ENCODE measurements around the gene SCGB1C1. TPM values are rescaled to one million over a fixed set of nuclear protein-coding genes. Genes with fewer than 3 reads are reported as not detected.

SCGB1C1 gene
- total and polyA plus RNA-seq, 2 donors (not counting 1 experiment from before 2014, with no cell fraction given) = not detected

DNA sequence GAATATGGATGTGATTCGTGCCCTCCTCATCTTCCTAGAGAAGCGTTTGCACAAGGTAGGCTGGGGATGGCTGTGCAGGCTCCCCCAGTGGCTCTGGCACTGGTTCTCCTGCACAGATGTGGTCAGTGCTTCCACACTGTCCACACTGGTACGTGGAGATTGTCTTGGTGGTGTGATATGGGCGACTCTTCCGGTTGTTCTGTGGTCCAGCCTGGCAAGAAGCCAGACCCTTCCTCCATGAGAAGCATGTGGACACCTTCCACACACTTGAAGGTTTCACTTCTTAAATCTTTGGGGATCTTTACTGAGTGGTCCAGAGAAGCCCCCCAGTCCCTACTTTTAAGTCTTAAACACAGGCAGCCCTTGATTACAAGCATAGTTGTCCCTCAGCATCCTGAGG, 18.4 kb downstream of the SCGB1C1 start:
- no peak for ATAC-seq (ENCODE audit: low read depth)
- H3K27ac Mint-ChIP-seq = no peak overlapping the region
- H3K4me3 ChIP-seq (ENCODE audit: control extremely low read depth in 1 of 5, extremely low read depth in 1 of 5, insufficient read depth in 1 of 5, low read depth in 2 of 5, low read length in 4 of 5) = no peak overlapping the region
- CTCF ChIA-PET = interaction anchor here (0.7 to 1.3 kb wide), 2 partner anchors 39 to 152 kb away, joined by 3 to 6 read pairs; no protein-coding TSS in a partner anchor
- peak overlapping the region; percentile 37 for H3K4me3 Mint-ChIP-seq
- H4K20me1 ChIP-seq (ENCODE audit: control insufficient read depth, insufficient read depth, low read length, poor library complexity, severe bottlenecking) = peaks cover 50% of the 10 kb centered on the region
- peaks cover 15 to 32% of the 10 kb centered on the region in 2 donors for H3K4me1 ChIP-seq (ENCODE audit: control insufficient read depth in 2 of 2, insufficient read depth in 2 of 2, low read length in 2 of 2)
- no peak overlapping the region for H2AFZ ChIP-seq (ENCODE audit: insufficient read depth, low read depth, low read length, poor library complexity, severe bottlenecking)
- H3K36me3 ChIP-seq (replicated peaks in 1 of 2; ENCODE audit: control extremely low read depth in 1 of 2, control insufficient read depth in 1 of 2, extremely low read depth in 1 of 2, insufficient read depth in 2 of 2, low read length in 1 of 2) = peaks cover 0 to 58% of the 10 kb centered on the region in 2 experiments
- H3K9me3 ChIP-seq (ENCODE audit: control extremely low read depth in 1 of 3, control insufficient read depth in 2 of 3, insufficient read depth in 1 of 3, low read length in 2 of 3) = no peaks in the 10 kb centered on the region
- intact Hi-C loops (cut with micrococcal nuclease) = no loop called here
- H3K4me1 Mint-ChIP-seq = peaks cover 28% of the 10 kb centered on the region
- no peak overlapping the region for H3K9ac ChIP-seq (ENCODE audit: low read length)
- POLR2A ChIA-PET = no interaction called here
- H3K79me2 ChIP-seq (ENCODE audit: control insufficient read depth, insufficient read depth, low read length) = peaks cover 35% of the 10 kb centered on the region
- H3K27me3 ChIP-seq (replicated peaks in 1 of 4; ENCODE audit: control extremely low read depth in 1 of 4, control insufficient read depth in 3 of 4, insufficient read depth in 4 of 4, low read length in 3 of 4) = no peaks in the 10 kb centered on the region
- TF ChIP-seq EZH2 (IDR thresholded peaks at IDR 0.05; ENCODE audit: borderline replicate concordance, insufficient read depth, low read depth, low read length, poor library complexity, severe bottlenecking) = no peak
- TF ChIP-seq, protein P1, sequence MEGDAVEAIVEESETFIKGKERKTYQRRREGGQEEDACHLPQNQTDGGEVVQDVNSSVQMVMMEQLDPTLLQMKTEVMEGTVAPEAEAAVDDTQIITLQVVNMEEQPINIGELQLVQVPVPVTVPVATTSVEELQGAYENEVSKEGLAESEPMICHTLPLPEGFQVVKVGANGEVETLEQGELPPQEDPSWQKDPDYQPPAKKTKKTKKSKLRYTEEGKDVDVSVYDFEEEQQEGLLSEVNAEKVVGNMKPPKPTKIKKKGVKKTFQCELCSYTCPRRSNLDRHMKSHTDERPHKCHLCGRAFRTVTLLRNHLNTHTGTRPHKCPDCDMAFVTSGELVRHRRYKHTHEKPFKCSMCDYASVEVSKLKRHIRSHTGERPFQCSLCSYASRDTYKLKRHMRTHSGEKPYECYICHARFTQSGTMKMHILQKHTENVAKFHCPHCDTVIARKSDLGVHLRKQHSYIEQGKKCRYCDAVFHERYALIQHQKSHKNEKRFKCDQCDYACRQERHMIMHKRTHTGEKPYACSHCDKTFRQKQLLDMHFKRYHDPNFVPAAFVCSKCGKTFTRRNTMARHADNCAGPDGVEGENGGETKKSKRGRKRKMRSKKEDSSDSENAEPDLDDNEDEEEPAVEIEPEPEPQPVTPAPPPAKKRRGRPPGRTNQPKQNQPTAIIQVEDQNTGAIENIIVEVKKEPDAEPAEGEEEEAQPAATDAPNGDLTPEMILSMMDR (IDR thresholded peaks at IDR 0.05) = no peak
- WGBS (ENCODE audit: insufficient coverage) = 100% methylated on average over 3 of the region's 5 CpGs
- H3K9me3 Mint-ChIP-seq (ENCODE audit: insufficient read depth) = no peaks in the 10 kb centered on the region
- no peak overlapping the region for H3K4me2 ChIP-seq (replicated peaks; ENCODE audit: low read depth, low read length, poor library complexity, severe bottlenecking)
- H3K27me3 Mint-ChIP-seq = no peaks in the 10 kb centered on the region
- no peak overlapping the region for H3K27ac ChIP-seq (ENCODE audit: low read length in 2 of 2)
- no peak for DNase-seq

DNA sequence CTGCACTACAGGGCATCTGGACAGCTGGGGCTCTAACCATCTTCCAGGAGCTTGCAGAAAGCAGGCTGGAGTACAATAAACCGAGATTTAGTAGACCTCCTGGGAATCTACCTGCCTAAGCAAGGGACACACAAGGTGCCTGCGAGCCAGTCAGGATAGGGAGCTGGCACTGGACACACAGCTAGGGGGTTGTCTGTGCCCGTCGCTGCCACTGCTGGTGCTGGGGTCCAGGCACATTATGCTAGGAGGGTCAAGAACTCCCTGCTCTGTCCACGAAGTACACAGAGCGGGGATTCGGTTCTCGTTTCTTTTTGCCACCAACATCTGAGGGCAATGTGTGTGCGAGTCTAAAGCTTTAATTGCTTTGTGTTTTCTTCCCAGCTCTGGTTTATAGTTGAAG, 18.9 kb downstream of the SCGB1C1 start:
- Mint-ChIP-seq H3K4me3 (no peak overlapping the region), H3K27me3 (no peaks in the 10 kb centered on the region), H3K27ac (no peak overlapping the region), H3K4me1 (peaks cover 23% of the 10 kb centered on the region), H3K9me3 (ENCODE audit: insufficient read depth) (no peaks in the 10 kb centered on the region)
- Histone ChIP-seq H3K79me2 (ENCODE audit: control insufficient read depth, insufficient read depth, low read length) (peaks cover 30% of the 10 kb centered on the region), H2AFZ (ENCODE audit: insufficient read depth, low read depth, low read length, poor library complexity, severe bottlenecking) (no peak overlapping the region), H3K27ac (ENCODE audit: low read length in 2 of 2) (no peak overlapping the region), H3K27me3 (replicated peaks in 1 of 4; ENCODE audit: control extremely low read depth in 1 of 4, control insufficient read depth in 3 of 4, insufficient read depth in 4 of 4, low read length in 3 of 4) (no peaks in the 10 kb centered on the region), H3K9me3 (ENCODE audit: control extremely low read depth in 1 of 3, control insufficient read depth in 2 of 3, insufficient read depth in 1 of 3, low read length in 2 of 3) (no peaks in the 10 kb centered on the region), H4K20me1 (ENCODE audit: control insufficient read depth, insufficient read depth, low read length, poor library complexity, severe bottlenecking) (peaks cover 46% of the 10 kb centered on the region), H3K4me1 (ENCODE audit: control insufficient read depth in 2 of 2, insufficient read depth in 2 of 2, low read length in 2 of 2) (peaks cover 12 to 28% of the 10 kb centered on the region in 2 donors), H3K9ac (ENCODE audit: low read length) (no peak overlapping the region), H3K4me2 (replicated peaks; ENCODE audit: low read depth, low read length, poor library complexity, severe bottlenecking) (no peak overlapping the region), H3K36me3 (replicated peaks in 1 of 2; ENCODE audit: control extremely low read depth in 1 of 2, control insufficient read depth in 1 of 2, extremely low read depth in 1 of 2, insufficient read depth in 2 of 2, low read length in 1 of 2) (peaks cover 0 to 59% of the 10 kb centered on the region in 2 experiments), H3K4me3 (ENCODE audit: control extremely low read depth in 1 of 5, extremely low read depth in 1 of 5, insufficient read depth in 1 of 5, low read depth in 2 of 5, low read length in 4 of 5) (no peak overlapping the region)
- ChIA-PET POLR2A (no interaction called here), CTCF (interaction anchor here (0.7 to 1.3 kb wide), 2 partner anchors 39 to 151 kb away, joined by 3 to 6 read pairs; no protein-coding TSS in a partner anchor)
- DNase-seq (no peak), ATAC-seq (ENCODE audit: low read depth) (no peak)
- no peak for TF ChIP-seq EZH2 (IDR thresholded peaks at IDR 0.05; ENCODE audit: borderline replicate concordance, insufficient read depth, low read depth, low read length, poor library complexity, severe bottlenecking)
- TF ChIP-seq, protein P1 (IDR thresholded peaks at IDR 0.05) = no peak
- WGBS (ENCODE audit: insufficient coverage) = 97% methylated on average over 9 of the region's 9 CpGs
- intact Hi-C loops (cut with micrococcal nuclease) = no loop called here
